ENCODE data around the gene ABHD15.

The ABHD15 gene

GRCh38 chr17:29514792-29515191 lies 52.0 kb downstream of the ABHD15 start:
- TF ChIP-seq GATA3 (IDR thresholded peaks at IDR 0.05; ENCODE audit: low read depth, low read length) (no peak), GATA2 (IDR thresholded peaks at IDR 0.05; ENCODE audit: low read depth, low read length) (no peak)

GRCh38 chr17:29510953-29511352 lies 55.9 kb downstream of the ABHD15 start:
- TF ChIP-seq GATA3 (IDR thresholded peaks at IDR 0.05; ENCODE audit: low read depth, low read length) (no peak), GATA2 (IDR thresholded peaks at IDR 0.05; ENCODE audit: low read depth, low read length) (no peak)
